Lower leg skin (tissue), 4 donors: ENCODE data around the gene PRKCQ. TPM values are rescaled to one million over a fixed set of nuclear protein-coding genes. Genes with fewer than 3 reads are reported as not detected.

ENCODE experiments used
- DNase-seq, 2 donors: peaks; one replicate each; pipeline ENCODE4 v3.0.0-alpha.2; 2019; ENCODE audit warnings: low spot score in 2 of 2
- H3K4me3 ChIP-seq: fragments of 200-600 bp; sonication (generic); 2 replicates; pipeline ENCODE4 v1.5.1; 2017; ENCODE audit warnings: mild to moderate bottlenecking, low read depth; ENCODE audit not compliant: poor library complexity, severe bottlenecking
- POLR2A ChIP-seq, 2 donors: fragments of 450-650 bp; IDR thresholded peaks; one replicate each; pipeline ENCODE4 v1.6.1; 2016 to 2017; ENCODE audit warnings: antibody characterized with exemption in 2 of 2, mild to moderate bottlenecking in 1 of 2, moderate library complexity in 1 of 2
- WGBS, 2 donors: methylation state at CpG; one replicate each; pipeline ENCODE4 v1.1.5; 2018; 5-methylcytosine and 5-hydroxymethylcytosine counted together
- intact Hi-C: fragments of 100-400 bp; cut with DNase I; formaldehyde crosslinking; loops from one replicate; pipeline ENCODE4 v1.15.0; 2023; ENCODE audit warnings: low total_unique reads
- total RNA-seq, 4 donors: library from RNA; depleted of rRNA; stranded (reverse); fragments of >200 nt; gene quantifications; one replicate each; pipeline ENCODE4 v1.1.0, GENCODE V29; 2016
- TF ChIP-seq, protein P1 (sequence below), 3 donors: fragments of 450-650 bp; IDR thresholded peaks; one replicate each; pipeline ENCODE4 v1.5.1; 2016; ENCODE audit warnings: antibody characterized with exemption in 3 of 3, mild to moderate bottlenecking in 3 of 3, moderate library complexity in 2 of 3

Gene PRKCQ
- total RNA-seq, 4 donors from 2014 or later: 0.06 to 0.17 TPM; not detected in 2

GRCh38 chr10:6493521-6494441 lies 86.3 kb downstream of the PRKCQ start:
- whole genome bisulfite sequencing, 2 donors: 52 to 63% methylated on average over 11 of the region's 11 CpGs
- TF ChIP-seq, protein P1, sequence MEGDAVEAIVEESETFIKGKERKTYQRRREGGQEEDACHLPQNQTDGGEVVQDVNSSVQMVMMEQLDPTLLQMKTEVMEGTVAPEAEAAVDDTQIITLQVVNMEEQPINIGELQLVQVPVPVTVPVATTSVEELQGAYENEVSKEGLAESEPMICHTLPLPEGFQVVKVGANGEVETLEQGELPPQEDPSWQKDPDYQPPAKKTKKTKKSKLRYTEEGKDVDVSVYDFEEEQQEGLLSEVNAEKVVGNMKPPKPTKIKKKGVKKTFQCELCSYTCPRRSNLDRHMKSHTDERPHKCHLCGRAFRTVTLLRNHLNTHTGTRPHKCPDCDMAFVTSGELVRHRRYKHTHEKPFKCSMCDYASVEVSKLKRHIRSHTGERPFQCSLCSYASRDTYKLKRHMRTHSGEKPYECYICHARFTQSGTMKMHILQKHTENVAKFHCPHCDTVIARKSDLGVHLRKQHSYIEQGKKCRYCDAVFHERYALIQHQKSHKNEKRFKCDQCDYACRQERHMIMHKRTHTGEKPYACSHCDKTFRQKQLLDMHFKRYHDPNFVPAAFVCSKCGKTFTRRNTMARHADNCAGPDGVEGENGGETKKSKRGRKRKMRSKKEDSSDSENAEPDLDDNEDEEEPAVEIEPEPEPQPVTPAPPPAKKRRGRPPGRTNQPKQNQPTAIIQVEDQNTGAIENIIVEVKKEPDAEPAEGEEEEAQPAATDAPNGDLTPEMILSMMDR (IDR thresholded peaks at IDR 0.05): no peak
- no peak for TF ChIP-seq POLR2A (IDR thresholded peaks at IDR 0.05)
- intact Hi-C loops: no loop called here
- no peak overlapping the region for H3K4me3 ChIP-seq
- no peak for DNase-seq

DNA sequence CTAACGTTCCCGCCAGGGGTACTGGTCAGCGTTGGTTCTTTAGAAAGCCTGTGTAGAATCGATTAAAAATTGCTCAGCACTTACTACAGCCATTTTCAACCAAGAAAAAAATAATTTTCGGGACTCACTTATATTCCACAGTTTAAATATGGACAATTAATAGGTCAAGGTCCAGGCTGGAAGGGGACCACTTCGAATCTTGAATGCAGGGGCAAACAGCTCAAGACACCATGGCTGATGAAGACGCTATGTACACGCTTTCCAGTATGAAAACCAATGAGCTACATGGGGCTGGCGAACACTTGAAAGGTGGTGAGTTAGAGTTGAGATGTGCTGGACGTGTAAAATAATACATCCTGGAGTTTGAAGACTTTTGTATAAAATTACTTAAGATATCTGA lies 87.2 kb downstream of the PRKCQ start:
- DNase-seq: no peak
- intact Hi-C loops: no loop called here
- H3K4me3 ChIP-seq: no peak overlapping the region
- TF ChIP-seq, protein P1 (IDR thresholded peaks at IDR 0.05): no peak
- TF ChIP-seq POLR2A (IDR thresholded peaks at IDR 0.05): no peak
- 85 to 86% methylated on average over 10 of the region's 10 CpGs for WGBS, 2 donors

DNA sequence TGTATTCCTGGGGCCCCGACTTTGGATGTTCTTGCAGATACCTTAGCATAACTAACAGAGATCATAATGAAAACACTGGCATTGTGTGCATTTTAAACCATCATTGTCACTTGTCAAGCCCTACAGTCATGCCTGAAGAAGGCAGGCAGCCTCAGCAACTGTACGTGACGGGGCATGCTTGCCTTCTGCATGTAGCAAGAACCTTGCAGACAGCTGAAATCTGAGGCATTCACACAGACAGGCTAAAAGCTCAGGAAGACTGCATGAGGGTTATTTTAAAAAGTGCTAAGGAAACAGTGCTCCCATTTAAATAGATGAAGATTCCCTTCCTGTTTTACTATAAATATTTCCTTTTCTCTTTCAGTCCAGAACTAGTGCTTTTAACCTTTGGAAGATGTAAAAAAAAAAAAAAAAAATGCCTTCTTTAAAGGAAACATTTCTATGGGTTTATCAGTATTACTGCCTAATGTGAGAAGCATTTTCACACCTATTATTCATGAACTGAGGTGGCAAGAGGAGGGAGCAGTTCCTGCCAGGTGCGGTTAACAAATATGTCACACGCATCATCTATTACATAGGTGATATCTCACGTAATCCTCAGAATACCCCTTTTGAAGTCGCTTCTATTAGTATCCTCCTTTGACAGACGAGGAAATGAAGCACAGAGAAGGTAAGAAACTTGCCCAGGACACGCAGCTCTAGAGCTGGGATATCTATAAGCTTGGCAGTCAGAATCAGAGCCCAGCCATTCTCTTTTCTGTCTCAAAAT lies 88.1 kb downstream of the PRKCQ start:
- intact Hi-C loops: no loop called here
- no peak overlapping the region for H3K4me3 ChIP-seq
- DNase-seq: no peak
- WGBS, 2 donors: 43 to 56% methylated on average over 9 of the region's 9 CpGs
- TF ChIP-seq POLR2A (IDR thresholded peaks at IDR 0.05): no peak
- TF ChIP-seq, protein P1 (IDR thresholded peaks at IDR 0.05): no peak

GRCh38 chr10:6490614-6491013 lies 89.5 kb downstream of the PRKCQ start:
- intact Hi-C loops: no loop called here
- TF ChIP-seq, protein P1 (IDR thresholded peaks at IDR 0.05): no peak
- no peak for TF ChIP-seq POLR2A (IDR thresholded peaks at IDR 0.05)
- H3K4me3 ChIP-seq: no peak overlapping the region
- WGBS, 2 donors: 62 to 68% methylated on average over 4 of the region's 4 CpGs
- no peak for DNase-seq

DNA sequence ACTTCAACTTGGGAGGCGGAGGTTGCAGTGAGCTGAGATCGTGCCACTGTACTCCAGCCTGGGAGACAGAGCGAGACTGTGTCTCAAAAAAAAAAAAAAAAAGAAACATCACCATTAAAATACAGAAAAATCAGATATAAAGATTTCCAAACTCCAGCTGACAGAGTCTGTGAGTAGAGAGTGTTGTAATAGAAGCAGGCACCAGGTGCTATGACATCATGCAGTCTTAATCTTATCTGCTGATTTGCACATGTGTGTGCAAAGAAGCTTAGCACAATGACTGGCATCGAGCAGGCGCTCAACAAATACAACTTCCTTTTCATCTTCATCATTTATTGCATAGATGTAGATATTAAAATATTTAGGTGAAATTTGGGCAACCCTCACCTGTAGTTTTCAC lies 92.2 kb downstream of the PRKCQ start:
- intact Hi-C loops: no loop called here
- 83 to 90% methylated on average over 5 of the region's 5 CpGs for WGBS, 2 donors
- DNase-seq: no peak
- TF ChIP-seq, protein P1 (IDR thresholded peaks at IDR 0.05): no peak
- no peak for TF ChIP-seq POLR2A (IDR thresholded peaks at IDR 0.05)
- no peak overlapping the region for H3K4me3 ChIP-seq
